Suprapubic skin (tissue), 4 donors: ENCODE data around the gene TMEM30A. TPM values are rescaled to one million over a fixed set of nuclear protein-coding genes. Genes with fewer than 3 reads are reported as not detected.

Experiments
- DNase-seq, 2 donors: peaks; one replicate each; pipeline ENCODE4 v3.0.0-alpha.2; 2019; ENCODE audit warnings: low spot score in 2 of 2
- H3K27ac ChIP-seq: fragments of 200-600 bp; sonication (generic); one replicate; pipeline ENCODE4 v1.5.1; 2019
- H3K27me3 ChIP-seq: fragments of 200-600 bp; sonication (generic); one replicate; pipeline ENCODE4 v1.5.1; 2019
- H3K36me3 ChIP-seq: fragments of 200-600 bp; sonication (generic); one replicate; pipeline ENCODE4 v1.5.1; 2019
- H3K4me1 ChIP-seq: fragments of 200-600 bp; sonication (generic); one replicate; pipeline ENCODE4 v1.5.1; 2019
- H3K4me3 ChIP-seq: fragments of 200-600 bp; sonication (generic); one replicate; pipeline ENCODE4 v1.5.1; 2019; ENCODE audit warnings: mild to moderate bottlenecking
- H3K9me3 ChIP-seq: fragments of 200-600 bp; sonication (generic); one replicate; pipeline ENCODE4 v1.5.1; 2019
- EP300 ChIP-seq: sonication (generic); formaldehyde crosslinking; IDR thresholded peaks from one replicate; pipeline ENCODE4 v1.6.1; 2017; ENCODE audit warnings: antibody characterized with exemption
- POLR2A ChIP-seq, 2 donors: fragments of 450-650 bp; IDR thresholded peaks; one replicate each; pipeline ENCODE4 v1.6.1; 2017; ENCODE audit warnings: antibody characterized with exemption in 2 of 2, mild to moderate bottlenecking in 2 of 2, moderate library complexity in 2 of 2
- POLR2AphosphoS5 ChIP-seq, 3 donors: sonication (generic); formaldehyde crosslinking; IDR thresholded peaks; one replicate each; pipeline ENCODE4 v1.6.1; 2017; ENCODE audit warnings: antibody characterized with exemption in 3 of 3
- WGBS: methylation state at CpG from one replicate; pipeline ENCODE4 v1.1.5; 2018; 5-methylcytosine and 5-hydroxymethylcytosine counted together
- total RNA-seq, 4 donors: library from RNA; depleted of rRNA; stranded (reverse); fragments of >200 nt; gene quantifications; one replicate each; pipeline ENCODE4 v1.1.0, GENCODE V29; 2016
- TF ChIP-seq, protein P1 (sequence below), 2 donors: fragments of 200-600 bp in 1 of 2; fragments of 450-650 bp in 1 of 2; sonication (generic) in 1 of 2; IDR thresholded peaks; one replicate each; pipeline ENCODE4 v1.5.1; 2016 to 2019; ENCODE audit warnings: antibody characterized with exemption in 2 of 2, mild to moderate bottlenecking in 1 of 2, moderate library complexity in 1 of 2

The TMEM30A gene
- total RNA-seq, 4 donors from 2014 or later, result 30.5 to 50.0 (median 38.2) TPM

GRCh38 chr6:75261299-75261698 is 23.3 kb downstream of the TMEM30A start:
- TF ChIP-seq, protein P1, sequence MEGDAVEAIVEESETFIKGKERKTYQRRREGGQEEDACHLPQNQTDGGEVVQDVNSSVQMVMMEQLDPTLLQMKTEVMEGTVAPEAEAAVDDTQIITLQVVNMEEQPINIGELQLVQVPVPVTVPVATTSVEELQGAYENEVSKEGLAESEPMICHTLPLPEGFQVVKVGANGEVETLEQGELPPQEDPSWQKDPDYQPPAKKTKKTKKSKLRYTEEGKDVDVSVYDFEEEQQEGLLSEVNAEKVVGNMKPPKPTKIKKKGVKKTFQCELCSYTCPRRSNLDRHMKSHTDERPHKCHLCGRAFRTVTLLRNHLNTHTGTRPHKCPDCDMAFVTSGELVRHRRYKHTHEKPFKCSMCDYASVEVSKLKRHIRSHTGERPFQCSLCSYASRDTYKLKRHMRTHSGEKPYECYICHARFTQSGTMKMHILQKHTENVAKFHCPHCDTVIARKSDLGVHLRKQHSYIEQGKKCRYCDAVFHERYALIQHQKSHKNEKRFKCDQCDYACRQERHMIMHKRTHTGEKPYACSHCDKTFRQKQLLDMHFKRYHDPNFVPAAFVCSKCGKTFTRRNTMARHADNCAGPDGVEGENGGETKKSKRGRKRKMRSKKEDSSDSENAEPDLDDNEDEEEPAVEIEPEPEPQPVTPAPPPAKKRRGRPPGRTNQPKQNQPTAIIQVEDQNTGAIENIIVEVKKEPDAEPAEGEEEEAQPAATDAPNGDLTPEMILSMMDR (IDR thresholded peaks at IDR 0.05), result no peak
- TF ChIP-seq EP300 (no peak), POLR2A (IDR thresholded peaks at IDR 0.05) (no peak)
- peaks cover 44% of the 10 kb centered on the region for H3K36me3 ChIP-seq
- WGBS, result 96% methylated on average over 1 of the region's 1 CpG

DNA sequence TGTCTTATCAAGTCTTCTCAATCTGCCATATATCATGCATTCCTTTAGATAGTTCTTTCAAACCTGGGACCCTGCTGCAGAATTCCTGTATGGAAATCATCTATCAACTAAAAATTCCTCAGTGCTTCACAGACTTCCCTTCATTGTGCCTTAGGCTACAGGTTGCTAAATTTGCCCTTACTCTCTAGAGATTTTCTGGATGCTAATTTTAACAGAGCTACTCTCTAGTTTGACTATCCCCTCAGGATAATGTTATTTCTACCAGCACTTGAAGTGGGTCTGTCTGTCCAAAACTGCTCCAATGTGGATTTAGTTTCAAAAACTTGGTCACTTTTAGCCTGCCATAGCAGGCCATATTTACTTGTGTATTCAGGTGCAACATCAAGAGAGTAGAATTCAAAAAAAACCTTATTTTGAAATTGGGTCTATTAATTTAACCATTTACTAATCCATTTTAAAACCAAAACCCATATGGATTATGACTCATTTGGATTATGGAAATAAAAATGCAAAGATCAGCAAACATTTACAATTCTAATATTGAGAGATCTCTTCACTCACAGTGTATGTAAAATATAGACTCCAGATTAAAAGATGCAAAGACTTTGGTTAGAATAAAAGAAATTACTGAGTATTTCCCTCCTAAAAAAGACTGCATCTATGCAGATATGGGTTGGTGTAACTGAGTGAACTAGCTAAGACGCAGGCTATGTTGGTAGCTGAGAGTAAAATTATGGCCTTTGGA is 27.1 kb downstream of the TMEM30A start:
- H3K4me1 ChIP-seq, result no peaks in the 10 kb centered on the region
- 100% methylated on average over 1 of the region's 1 CpG for WGBS
- peaks cover 50% of the 10 kb centered on the region for H3K36me3 ChIP-seq
- no peak for DNase-seq
- H3K9me3 ChIP-seq, result no peaks in the 10 kb centered on the region
- H3K27ac ChIP-seq, result no peak overlapping the region
- no peaks in the 10 kb centered on the region for H3K27me3 ChIP-seq
- TF ChIP-seq, protein P1 (IDR thresholded peaks at IDR 0.05), result no peak
- TF ChIP-seq EP300, result no peak
- no peak for TF ChIP-seq POLR2A (IDR thresholded peaks at IDR 0.05)
- TF ChIP-seq POLR2AphosphoS5 (IDR thresholded peaks at IDR 0.05), result no peak
- H3K4me3 ChIP-seq, result no peak overlapping the region

More at GRCh38 chr6:75261299-75261698, 23.3 kb downstream of the TMEM30A start:
- Histone ChIP-seq H3K4me1 (peaks cover 5% of the 10 kb centered on the region), H3K9me3 (no peaks in the 10 kb centered on the region), H3K4me3 (no peak overlapping the region), H3K27ac (no peak overlapping the region), H3K27me3 (no peaks in the 10 kb centered on the region)
- DNase-seq, result no peak

DNA sequence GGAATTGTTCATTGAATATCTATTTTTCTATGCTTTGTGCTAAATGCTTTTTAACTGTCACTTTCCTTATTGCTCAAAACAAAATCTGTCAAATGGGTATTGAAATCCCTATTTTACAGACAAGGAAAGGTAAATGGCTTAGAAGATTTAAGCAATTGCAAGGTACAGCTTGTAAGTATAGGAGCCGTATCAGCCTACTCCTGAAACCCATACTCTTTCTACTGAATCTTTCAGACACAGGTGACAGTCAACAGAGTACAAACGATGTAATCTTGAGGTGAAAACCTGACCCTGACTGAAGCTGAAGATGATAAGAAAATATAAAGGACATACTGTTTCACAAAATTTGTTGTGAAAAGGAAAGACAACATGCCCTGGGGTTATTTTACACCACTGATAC is 34.0 kb downstream of the TMEM30A start:
- H3K4me1 ChIP-seq, result no peaks in the 10 kb centered on the region
- WGBS, result 78% methylated on average over 2 of the region's 2 CpGs
- H3K27me3 ChIP-seq, result no peaks in the 10 kb centered on the region
- no peak overlapping the region for H3K4me3 ChIP-seq
- H3K27ac ChIP-seq, result no peak overlapping the region
- no peaks in the 10 kb centered on the region for H3K9me3 ChIP-seq
- TF ChIP-seq POLR2AphosphoS5 (IDR thresholded peaks at IDR 0.05), result no peak
- TF ChIP-seq, protein P1 (IDR thresholded peaks at IDR 0.05), result no peak
- no peak for TF ChIP-seq POLR2A (IDR thresholded peaks at IDR 0.05)
- no peak for TF ChIP-seq EP300
- no peak for DNase-seq
- H3K36me3 ChIP-seq, result peaks cover 16% of the 10 kb centered on the region

DNA sequence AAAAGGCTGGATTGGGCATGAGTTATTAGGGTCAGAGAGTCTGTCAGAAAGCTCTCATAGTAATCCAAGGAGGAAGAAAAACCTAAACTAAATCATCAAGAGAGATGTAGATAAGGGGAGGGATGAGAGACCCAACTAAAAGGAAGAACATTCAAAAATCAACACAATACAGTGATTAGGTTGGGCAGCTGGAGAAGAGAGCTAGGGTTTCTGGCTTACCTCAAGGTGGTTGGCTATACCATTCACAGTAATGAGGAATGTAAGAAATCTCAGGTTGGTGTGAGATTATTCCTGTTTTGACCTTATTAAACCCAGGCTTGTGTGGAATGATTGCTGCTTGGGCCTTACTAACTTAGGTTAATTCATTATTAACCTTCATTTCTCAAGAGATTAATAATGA is 34.8 kb downstream of the TMEM30A start:
- Histone ChIP-seq H3K4me3 (no peak overlapping the region), H3K27ac (no peak overlapping the region), H3K27me3 (no peaks in the 10 kb centered on the region), H3K4me1 (peaks cover under 1% of the 10 kb centered on the region), H3K36me3 (peaks cover 16% of the 10 kb centered on the region), H3K9me3 (no peaks in the 10 kb centered on the region)
- DNase-seq, result no peak
- TF ChIP-seq POLR2AphosphoS5 (IDR thresholded peaks at IDR 0.05), result no peak
- TF ChIP-seq, protein P1 (IDR thresholded peaks at IDR 0.05), result no peak
- no peak for TF ChIP-seq EP300
- TF ChIP-seq POLR2A (IDR thresholded peaks at IDR 0.05), result no peak

GRCh38 chr6:75246386-75246785 is 38.2 kb downstream of the TMEM30A start:
- H3K27ac ChIP-seq, result no peak overlapping the region

More at GRCh38 chr6:75246386-75246785, 38.2 kb downstream of the TMEM30A start:
- Histone ChIP-seq H3K27me3 (no peaks in the 10 kb centered on the region), H3K4me3 (no peak overlapping the region), H3K36me3 (no peaks in the 10 kb centered on the region), H3K4me1 (peaks cover 23% of the 10 kb centered on the region), H3K9me3 (no peaks in the 10 kb centered on the region)
- DNase-seq, result no peak
- TF ChIP-seq EP300, result no peak
- no peak for TF ChIP-seq POLR2AphosphoS5 (IDR thresholded peaks at IDR 0.05)
- TF ChIP-seq POLR2A (IDR thresholded peaks at IDR 0.05), result no peak
- TF ChIP-seq, protein P1 (IDR thresholded peaks at IDR 0.05), result no peak
- 47% methylated on average over 2 of the region's 2 CpGs for WGBS
